GM15510 (cell line): ENCODE data around the gene SSMEM1.

Source experiments
- POLR2A ChIP-seq: IDR thresholded peaks from 3 replicates; pipeline ENCODE4 v1.6.1; 2011; ENCODE audit warnings: borderline replicate concordance; ENCODE audit not compliant: insufficient read length; ENCODE audit errors: extremely low read depth

The SSMEM1 gene

DNA sequence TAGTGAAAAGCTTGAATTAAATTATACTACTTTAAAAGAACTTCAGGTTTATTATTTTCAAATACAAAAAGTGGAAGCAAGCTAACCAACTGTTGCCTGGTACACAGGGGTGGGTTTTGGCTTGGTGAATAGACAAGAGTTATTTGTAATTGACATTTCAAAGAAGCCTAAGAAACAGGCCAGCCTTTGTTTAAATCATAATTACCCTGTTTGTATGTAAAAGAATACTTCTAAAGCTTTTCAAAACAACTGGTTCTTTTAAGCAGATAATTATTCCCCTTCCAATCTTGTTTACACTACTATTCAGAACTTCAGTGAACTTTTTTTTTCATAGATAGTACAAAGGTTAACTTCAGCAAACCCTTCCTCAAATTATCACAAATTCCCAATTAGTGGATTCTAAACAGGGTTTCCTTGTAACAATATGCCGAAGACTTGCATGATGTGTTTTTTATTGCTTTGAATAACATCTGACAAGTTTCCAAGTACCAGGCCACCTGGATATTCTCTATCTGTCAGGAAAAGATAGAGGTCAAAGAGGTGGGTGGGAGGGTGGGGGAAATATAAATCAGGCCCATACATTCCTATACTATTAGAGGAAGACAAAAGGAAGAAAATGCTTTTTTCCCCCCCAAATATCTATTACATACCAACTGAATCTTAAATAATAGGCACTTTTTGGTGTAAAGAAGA is 20.4 kb downstream of the SSMEM1 start:
- no peak for TF ChIP-seq POLR2A

DNA sequence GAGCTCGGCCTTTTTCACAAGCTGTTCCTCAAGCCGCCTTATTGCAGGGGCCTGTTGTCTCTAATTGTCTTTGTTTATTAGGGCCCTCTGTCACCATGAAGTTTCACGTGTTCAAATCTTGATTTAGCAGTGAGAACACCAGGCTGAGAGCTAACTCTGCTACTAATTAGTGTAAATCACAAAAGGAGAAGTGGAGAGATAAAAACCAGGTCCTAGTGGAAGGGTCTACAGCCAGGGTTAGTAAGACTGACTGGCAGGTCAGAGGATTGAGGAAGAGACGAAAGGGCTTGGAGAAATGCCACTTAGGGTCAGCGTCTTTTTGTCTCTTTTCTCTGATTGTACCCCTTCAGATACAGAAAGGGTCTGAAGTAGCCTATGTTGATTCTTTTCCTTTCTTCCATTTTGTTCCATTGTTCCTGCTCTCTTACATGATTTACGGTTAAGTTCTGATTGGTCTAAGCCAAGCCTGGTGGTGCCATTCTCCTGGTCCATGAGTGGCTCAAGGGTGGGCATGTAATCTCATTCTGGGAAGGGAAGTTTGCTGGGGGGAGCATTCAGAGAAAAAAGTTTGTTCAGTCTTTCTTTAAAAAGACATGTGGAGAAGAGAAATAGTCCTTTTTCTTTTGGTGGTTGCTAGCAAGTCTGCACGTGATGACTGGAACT is 21.3 kb downstream of the SSMEM1 start:
- TF ChIP-seq POLR2A = no peak

DNA sequence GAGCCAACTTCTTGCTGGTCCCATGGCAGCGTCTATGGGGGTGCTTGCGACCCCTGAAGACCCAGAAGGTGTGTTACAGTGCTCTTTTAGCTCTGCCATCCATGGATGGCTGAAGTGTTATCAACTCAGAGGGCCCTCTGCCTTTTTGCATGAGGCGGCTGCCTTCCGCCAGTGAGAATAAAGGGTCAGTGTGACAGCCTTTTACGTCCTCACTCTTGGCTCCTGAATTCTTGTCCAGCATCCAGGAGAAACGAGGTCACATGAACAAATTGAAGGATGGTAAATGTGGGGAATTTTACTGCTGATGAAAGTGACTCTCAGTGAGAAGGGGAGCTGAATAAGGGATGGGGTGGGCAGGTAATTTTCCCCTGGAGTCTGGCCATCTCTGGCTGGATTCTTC is 24.1 kb downstream of the SSMEM1 start:
- TF ChIP-seq POLR2A = no peak

DNA sequence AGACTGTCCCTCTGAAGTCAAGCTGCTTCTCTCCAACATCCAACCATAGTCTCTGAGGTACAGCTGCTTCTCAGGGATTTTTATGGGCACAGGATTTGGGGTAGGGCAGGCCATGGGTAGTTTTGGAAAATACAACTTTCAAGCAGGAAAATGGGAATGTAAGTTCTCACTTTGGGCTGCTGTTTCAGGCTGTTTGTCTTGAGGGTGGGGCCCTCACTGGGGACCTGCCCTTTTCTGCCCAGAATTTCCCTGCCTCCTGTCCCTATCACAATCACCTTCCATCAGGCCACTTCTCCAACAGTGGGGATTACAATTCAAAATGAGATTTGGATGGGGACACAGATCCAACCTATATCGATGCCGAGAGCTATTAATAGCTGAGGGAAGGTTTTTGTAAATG is 24.5 kb downstream of the SSMEM1 start:
- TF ChIP-seq POLR2A = no peak

DNA sequence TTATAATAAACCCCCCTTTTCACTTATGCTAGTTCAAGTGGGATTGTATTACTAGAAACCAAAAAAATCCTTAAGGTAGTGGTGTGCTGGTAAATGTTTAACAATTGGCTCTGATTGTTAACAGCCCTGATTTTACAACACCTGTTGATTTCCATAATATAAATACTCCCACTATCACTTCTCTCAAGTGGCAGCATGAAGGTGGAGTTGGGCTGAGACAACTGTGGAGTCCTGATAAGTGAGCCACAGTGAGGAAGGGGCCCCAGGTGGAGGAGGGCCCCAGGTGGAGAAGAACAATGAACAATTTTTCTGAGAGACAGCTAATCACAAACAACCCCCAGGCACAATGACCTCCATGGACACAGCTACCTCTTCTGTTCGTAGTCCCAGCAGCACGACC is 26.4 kb downstream of the SSMEM1 start:
- no peak for TF ChIP-seq POLR2A

DNA sequence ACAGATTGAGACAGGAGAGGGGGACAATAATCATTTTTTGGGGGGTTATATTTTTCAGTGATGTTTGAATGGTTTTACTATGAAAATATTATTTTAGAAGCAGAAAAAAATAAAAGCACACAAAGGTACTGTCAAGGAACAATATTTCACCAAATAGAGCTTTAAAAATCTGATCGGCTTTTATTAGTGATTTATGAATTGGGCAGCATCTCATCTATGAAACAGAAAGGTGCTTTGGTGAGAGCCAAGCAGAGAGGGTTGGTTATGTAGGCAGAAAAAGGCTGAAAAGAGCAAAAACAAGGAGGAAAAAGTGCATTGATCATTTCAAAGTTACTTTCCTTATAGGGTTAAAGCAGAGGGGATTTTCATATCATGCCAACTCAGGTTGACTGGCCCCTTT is 32.6 kb downstream of the SSMEM1 start:
- no peak for TF ChIP-seq POLR2A

DNA sequence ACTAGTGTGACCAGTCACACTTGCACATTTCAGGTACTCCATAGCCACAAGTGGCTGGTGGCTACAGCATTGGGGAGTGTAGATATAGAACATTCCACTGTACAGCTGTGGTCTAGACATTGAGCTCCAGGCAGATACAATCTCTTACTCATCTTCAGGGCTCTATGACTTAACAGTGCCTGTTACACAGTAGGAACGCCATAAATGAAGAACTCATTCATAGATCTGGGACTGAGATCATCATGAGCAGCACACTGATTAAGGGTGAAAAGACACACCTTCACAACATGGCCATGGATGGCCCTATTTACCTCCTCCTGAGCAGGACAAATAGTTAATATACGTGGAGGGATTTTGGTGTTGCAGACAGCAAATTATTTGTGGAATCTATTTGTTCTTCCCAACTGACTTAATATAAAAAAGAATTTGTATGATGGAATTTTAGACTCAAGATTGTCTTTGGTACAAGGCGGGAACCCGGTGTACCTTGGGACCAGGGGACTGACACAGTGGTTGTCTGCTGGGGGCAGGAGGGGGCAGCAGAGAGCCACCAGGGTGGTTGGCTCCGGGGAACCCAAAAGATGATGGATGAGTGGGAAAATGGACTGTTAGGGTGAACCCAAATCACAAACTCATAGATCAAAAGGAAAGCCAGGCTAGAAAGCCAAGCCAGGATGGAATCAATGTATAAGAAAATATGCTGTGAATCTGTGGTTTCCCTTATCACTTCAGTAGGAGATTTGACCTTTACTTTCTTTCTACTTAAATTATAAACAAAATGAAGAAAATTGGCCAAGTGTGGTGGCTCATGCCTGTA is 34.7 kb downstream of the SSMEM1 start:
- no peak for TF ChIP-seq POLR2A

DNA sequence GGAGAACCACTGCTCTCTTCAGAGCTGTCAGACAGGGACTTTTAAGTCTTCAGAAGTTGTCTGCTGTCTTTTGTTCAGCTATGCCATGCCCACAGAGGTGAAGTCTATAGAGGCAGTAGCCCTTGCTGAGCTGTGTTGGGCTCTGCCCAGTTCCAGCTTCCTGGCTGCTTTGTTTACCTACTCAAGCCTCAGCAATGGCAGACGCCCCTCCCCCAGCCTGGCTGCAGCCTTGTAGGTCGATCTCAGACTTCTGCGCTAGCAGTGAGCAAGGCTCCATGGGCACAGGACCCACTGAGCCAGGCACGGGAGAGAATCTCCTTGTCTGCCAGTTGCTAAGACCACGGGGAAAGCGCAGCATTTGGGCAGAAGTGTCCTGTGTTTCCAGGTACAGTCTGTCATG is 46.9 kb downstream of the SSMEM1 start:
- TF ChIP-seq POLR2A = no peak

DNA sequence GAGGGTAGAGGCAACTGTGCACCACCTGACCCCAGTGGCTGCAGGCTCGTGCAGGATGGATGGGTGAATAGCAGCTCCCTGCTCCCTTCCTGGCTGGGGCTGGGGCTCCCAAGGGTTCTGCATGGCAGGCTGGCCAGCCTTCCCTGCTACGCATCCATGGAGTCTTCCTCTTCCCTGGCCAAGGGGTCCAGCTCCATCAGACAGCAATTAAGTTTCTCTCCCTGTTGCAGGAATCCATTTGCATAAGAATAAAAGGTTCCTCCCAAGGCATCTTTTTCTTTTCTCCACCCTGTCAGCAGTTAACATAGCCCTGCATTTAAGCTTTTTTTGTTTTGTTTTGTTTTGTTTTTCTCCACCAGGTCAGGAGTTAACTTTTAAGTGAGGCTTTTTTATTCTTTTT is 49.0 kb downstream of the SSMEM1 start:
- no peak for TF ChIP-seq POLR2A

DNA sequence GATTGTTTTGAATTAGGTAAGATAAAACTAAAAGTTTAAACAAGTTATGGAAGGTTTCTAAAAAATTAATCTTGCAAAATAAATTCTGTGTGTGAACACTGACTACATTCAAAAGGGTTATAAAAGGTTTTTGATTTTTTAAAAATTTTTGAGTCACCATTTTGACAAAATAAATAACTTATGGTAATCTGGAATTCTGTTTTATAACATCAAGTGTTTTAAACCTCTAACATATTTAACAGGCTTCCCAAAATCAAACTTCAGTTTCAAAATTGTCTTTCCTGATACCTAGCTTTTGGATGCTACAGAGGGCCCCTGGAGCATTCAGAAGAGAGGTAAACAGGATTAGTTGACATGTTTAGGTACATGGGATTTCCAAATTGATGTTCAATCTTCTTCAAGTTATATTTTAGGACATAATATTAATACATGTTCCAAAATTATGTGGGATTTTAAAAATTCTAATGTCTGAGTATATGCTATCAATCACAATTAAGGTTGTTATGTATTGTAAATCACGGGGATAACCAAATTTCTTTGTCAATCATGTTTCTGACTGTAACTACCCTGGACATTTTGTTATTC is 50.9 kb downstream of the SSMEM1 start:
- no peak for TF ChIP-seq POLR2A

DNA sequence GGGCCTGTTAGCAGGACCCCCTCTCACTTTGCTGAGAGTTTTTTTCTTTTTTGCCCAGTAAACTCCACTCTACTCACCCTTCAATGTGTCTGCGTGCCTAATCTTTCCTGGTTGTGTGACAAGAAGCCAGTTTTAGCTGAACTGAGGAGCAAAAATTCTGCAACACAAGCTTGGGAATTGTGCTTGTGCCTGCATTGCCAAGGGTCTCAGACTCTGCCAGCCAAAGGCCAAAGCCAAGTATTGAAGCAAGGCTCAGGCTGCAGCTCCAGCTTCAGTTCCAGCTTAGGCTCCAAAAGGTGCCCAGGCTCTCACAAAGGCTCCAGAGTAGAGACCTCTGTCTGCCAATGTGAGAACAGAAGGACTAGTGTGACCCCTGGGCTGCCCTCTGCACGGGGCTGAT is 54.8 kb downstream of the SSMEM1 start:
- TF ChIP-seq POLR2A = no peak

DNA sequence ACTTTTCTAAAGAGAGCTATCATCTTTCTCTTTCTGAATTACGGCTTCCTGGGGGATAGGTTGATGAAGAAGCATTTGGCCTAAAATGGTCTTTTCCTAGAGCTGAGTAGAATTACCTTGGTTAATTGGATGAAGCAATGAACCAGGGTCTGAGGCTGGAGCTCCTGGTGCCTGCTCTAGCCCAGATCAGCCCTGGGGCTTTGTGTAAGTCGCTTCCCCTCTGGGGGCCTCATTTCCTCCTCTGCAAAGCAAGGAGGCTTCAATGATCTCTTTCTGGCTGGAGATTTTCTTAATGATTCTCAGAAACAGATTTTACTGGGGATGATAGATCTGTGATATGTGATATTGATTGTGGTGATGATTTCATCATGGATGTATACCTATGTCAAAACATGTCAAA is 55.5 kb downstream of the SSMEM1 start:
- no peak for TF ChIP-seq POLR2A
